Left lung (tissue), 10 donors: ENCODE measurements around the gene FLYWCH1. TPM values are rescaled to one million over a fixed set of nuclear protein-coding genes. Genes with fewer than 3 reads are reported as not detected.
"Not testable (repeated sequence)": the region's sequence is repeated elsewhere in the genome, so short reads cannot be mapped to it uniquely, and the experiment has no call there.

ENCODE experiments used
- ATAC-seq: fragments of 200-7000 bp; cut with Tn5 transposase; one replicate; pipeline ENCODE4 v1.9.1; 2020; ENCODE audit warnings: moderate library complexity
- DNase-seq, 4 donors: peaks; one replicate each; pipeline ENCODE4 v3.0.0-alpha.2; 2013 to 2020
- H3K27ac ChIP-seq, 2 donors: fragments of 200-600 bp; sonication (generic) in 1 of 2; one replicate each; pipeline versions ENCODE4 v1.5.0 to v1.8.0; 2020 to 2021
- H3K27me3 ChIP-seq, 2 donors: fragments of 200-600 bp; sonication (generic) in 1 of 2; one replicate each; pipeline versions ENCODE4 v1.5.0 to v1.8.0; 2020 to 2021
- H3K36me3 ChIP-seq, 2 donors: fragments of 200-600 bp; sonication (generic) in 1 of 2; one replicate each; pipeline versions ENCODE4 v1.5.0 to v1.8.0; 2020 to 2021
- H3K4me1 ChIP-seq, 2 donors: fragments of 200-600 bp; one replicate each; pipeline ENCODE4 v1.8.0; 2021
- H3K4me3 ChIP-seq, 2 donors: fragments of 200-600 bp; sonication (generic) in 1 of 2; one replicate each; pipeline versions ENCODE4 v1.5.0 to v1.8.0; 2020 to 2021; ENCODE audit warnings: mild to moderate bottlenecking in 1 of 2
- H3K9me3 ChIP-seq, 2 donors: fragments of 200-600 bp; sonication (generic) in 1 of 2; one replicate each; pipeline versions ENCODE4 v1.5.0 to v1.8.0; 2020 to 2021
- intact Hi-C, 2 donors: fragments of 100-400 bp; cut with DNase I; formaldehyde crosslinking; loops; one replicate each; pipeline versions ENCODE4 v1.11.2 to v1.14.2; 2022
- polyA plus RNA-seq, 6 donors: library from polyadenylated mRNA; unstranded; fragments of 120-200 nt; gene quantifications; one replicate each; pipeline ENCODE4 v1.2.1, GENCODE V29; 2013; ENCODE audit not compliant: insufficient read length in 6 of 6
- total RNA-seq, 2 donors: library from RNA; stranded (reverse); fragmentation: NEBNext Ultra II Directional; extraction: Animal tissue kit (Norgen Biotek cat#: 25700); gene quantifications; one replicate each; pipeline ENCODE4 v1.2.1, GENCODE V29; 2021
- TF ChIP-seq, protein P1 (sequence below), 2 donors: fragments of 200-600 bp; sonication (generic) in 1 of 2; IDR thresholded peaks; one replicate each; pipeline versions ENCODE4 v1.5.0 to v1.8.0; 2021; ENCODE audit warnings: antibody characterized with exemption in 2 of 2
- donor health status: DM: no; HTN: yes; CAD: no.
- donor health status: DM: no; HTN: no; CAD: no.

FLYWCH1 gene
- total and polyA plus RNA-seq, 8 donors = 17.2 to 42.9 (median 26.4) TPM

DNA sequence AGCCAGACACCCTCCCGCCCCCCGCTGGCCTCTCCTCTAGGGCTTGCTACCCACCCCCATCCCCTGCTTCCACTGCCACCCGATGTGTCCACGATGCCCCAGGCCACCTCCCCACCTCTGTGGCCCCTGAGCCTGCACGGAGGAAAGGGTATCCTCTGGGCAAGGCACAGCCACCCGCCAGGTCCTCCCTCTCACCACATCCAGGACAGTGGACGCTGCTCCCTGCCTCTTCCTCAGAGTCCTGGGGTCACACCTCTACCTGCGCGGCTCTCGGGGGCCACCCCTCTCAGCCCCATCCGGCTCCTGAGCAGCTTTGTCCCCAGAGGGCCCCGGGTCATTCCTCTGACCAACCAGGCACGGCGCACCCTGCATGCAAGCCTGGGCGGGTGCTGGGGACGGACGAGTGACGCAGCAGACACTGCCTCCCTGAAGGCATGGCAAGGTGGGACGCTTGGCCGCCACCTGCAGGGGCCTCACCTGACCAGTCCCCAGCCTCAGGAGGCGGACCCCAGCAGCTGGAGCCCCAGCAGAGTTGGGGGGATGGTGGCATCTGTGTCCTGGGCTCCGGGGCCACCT is 24.8 kb downstream of the FLYWCH1 start:
- Histone ChIP-seq H3K27ac (no peak overlapping the region), H3K36me3 (peaks cover 0 to 92% of the 10 kb centered on the region in 2 donors), H3K27me3 (no peaks in the 10 kb centered on the region), H3K4me3 (no peak overlapping the region), H3K9me3 (no peaks in the 10 kb centered on the region), H3K4me1 (no peaks in the 10 kb centered on the region)
- intact Hi-C loops = no loop called here
- no peak for DNase-seq
- TF ChIP-seq, protein P1, sequence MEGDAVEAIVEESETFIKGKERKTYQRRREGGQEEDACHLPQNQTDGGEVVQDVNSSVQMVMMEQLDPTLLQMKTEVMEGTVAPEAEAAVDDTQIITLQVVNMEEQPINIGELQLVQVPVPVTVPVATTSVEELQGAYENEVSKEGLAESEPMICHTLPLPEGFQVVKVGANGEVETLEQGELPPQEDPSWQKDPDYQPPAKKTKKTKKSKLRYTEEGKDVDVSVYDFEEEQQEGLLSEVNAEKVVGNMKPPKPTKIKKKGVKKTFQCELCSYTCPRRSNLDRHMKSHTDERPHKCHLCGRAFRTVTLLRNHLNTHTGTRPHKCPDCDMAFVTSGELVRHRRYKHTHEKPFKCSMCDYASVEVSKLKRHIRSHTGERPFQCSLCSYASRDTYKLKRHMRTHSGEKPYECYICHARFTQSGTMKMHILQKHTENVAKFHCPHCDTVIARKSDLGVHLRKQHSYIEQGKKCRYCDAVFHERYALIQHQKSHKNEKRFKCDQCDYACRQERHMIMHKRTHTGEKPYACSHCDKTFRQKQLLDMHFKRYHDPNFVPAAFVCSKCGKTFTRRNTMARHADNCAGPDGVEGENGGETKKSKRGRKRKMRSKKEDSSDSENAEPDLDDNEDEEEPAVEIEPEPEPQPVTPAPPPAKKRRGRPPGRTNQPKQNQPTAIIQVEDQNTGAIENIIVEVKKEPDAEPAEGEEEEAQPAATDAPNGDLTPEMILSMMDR (IDR thresholded peaks at IDR 0.05) = no peak
- no peak for ATAC-seq

- DNase-seq = no peak
- TF ChIP-seq, protein P1 (IDR thresholded peaks at IDR 0.05) = no peak
- H3K4me3 ChIP-seq = no peak overlapping the region
- H3K27me3 ChIP-seq = no peaks in the 10 kb centered on the region
- no peaks in the 10 kb centered on the region for H3K9me3 ChIP-seq
- H3K36me3 ChIP-seq = peaks cover 0 to 98% of the 10 kb centered on the region in 2 donors
- no peak for ATAC-seq
- H3K4me1 ChIP-seq = no peaks in the 10 kb centered on the region
- no peak overlapping the region for H3K27ac ChIP-seq
- intact Hi-C loops = no loop called here
Measured at GRCh38 chr16:2937170-2937569, 25.4 kb downstream of the FLYWCH1 start.

DNA sequence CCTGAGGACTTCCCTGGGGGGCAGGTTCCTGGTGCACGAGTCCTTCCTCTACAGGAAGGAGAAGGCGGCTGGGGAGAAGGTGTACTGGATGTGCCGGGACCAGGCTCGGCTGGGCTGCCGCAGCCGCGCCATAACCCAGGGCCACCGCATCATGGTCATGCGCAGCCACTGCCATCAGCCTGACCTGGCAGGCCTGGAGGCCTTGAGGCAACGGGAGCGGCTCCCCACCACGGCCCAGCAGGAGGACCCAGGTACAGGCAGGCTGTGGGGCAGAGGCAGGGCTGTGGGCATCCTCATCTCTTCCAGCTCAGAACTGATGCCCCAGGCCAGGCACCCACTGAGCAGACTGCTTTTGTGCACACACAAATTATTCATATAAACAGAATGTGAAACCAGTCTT is 26.5 kb downstream of the FLYWCH1 start:
- ATAC-seq = no peak
- Histone ChIP-seq H3K27me3 (no peaks in the 10 kb centered on the region), H3K9me3 (no peaks in the 10 kb centered on the region), H3K4me3 (no peak overlapping the region), H3K4me1 (no peaks in the 10 kb centered on the region), H3K36me3 (peaks cover 0 to 98% of the 10 kb centered on the region in 2 donors), H3K27ac (no peak overlapping the region)
- no peak for DNase-seq
- TF ChIP-seq, protein P1 (IDR thresholded peaks at IDR 0.05) = no peak
- intact Hi-C loops = no loop called here

- Histone ChIP-seq H3K36me3 (peaks cover 0 to 94% of the 10 kb centered on the region in 2 donors), H3K27me3 (no peaks in the 10 kb centered on the region), H3K4me1 (no peaks in the 10 kb centered on the region), H3K9me3 (no peaks in the 10 kb centered on the region), H3K4me3 (no peak overlapping the region), H3K27ac (no peak overlapping the region)
- TF ChIP-seq, protein P1 (IDR thresholded peaks at IDR 0.05) = no peak
- ATAC-seq (no peak), DNase-seq (no peak)
- intact Hi-C loops = no loop called here
Measured at GRCh38 chr16:2939968-2940367, 28.2 kb downstream of the FLYWCH1 start.

DNA sequence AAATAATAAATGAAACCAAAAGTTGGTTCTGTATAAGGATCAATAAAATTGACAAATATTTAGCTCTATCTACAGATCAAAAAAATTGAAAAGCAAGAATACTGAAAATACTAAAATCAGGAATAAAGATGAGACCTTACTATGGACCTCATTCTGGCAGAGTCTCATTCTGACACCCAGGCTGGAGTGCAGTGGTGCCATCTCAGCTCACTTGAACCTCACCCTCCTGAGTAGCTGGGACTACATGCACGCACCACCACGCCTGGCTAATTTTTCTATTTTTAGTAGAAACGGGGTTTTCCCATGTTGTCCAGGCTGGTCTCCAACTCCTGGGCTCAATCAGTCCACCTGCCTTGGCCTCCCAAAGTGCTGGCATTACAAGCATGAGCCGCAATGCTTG is 30.3 kb downstream of the FLYWCH1 start:
- Histone ChIP-seq H3K4me1 (no peaks in the 10 kb centered on the region), H3K36me3 (peaks cover 0 to 73% of the 10 kb centered on the region in 2 donors), H3K9me3 (no peaks in the 10 kb centered on the region), H3K27ac (no peak overlapping the region), H3K4me3 (no peak overlapping the region), H3K27me3 (no peaks in the 10 kb centered on the region)
- no peak for ATAC-seq
- intact Hi-C loops = no loop called here
- TF ChIP-seq, protein P1 (IDR thresholded peaks at IDR 0.05) = no peak
- no peak for DNase-seq

DNA sequence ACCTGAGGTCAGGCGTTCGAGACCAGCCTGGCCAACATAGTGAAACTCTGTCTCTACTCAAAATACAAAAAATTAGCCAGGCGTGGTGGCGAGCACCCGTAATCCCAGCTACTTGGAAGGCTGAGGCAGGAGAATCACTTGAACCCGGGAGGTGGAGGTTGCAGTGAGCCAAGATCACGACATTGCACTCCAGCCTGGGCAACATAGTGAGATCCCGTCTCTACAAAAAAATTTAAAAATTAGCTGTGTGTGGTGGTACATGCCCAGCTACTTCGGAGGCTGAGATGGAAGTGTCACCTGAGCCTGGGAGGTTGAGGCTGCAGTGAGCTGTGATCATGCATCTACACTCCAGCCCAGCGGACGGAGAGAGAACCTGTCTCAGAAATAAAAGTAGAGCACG is 32.0 kb downstream of the FLYWCH1 start:
- DNase-seq, H3K4me1 ChIP-seq, H3K4me3 ChIP-seq, H3K9me3 ChIP-seq, H3K27me3 ChIP-seq, ATAC-seq, H3K27ac ChIP-seq, intact Hi-C loops: not testable (repeated sequence)
- peaks cover 0 to 58% of the 10 kb centered on the region in 2 donors for H3K36me3 ChIP-seq
